Measurements from ENCODE around the gene TPX2. TPM values are rescaled to one million over a fixed set of nuclear protein-coding genes. Genes with fewer than 3 reads are reported as not detected.

TPX2 gene
- total RNA-seq, 2 donors from 2014 or later, result not detected

DNA sequence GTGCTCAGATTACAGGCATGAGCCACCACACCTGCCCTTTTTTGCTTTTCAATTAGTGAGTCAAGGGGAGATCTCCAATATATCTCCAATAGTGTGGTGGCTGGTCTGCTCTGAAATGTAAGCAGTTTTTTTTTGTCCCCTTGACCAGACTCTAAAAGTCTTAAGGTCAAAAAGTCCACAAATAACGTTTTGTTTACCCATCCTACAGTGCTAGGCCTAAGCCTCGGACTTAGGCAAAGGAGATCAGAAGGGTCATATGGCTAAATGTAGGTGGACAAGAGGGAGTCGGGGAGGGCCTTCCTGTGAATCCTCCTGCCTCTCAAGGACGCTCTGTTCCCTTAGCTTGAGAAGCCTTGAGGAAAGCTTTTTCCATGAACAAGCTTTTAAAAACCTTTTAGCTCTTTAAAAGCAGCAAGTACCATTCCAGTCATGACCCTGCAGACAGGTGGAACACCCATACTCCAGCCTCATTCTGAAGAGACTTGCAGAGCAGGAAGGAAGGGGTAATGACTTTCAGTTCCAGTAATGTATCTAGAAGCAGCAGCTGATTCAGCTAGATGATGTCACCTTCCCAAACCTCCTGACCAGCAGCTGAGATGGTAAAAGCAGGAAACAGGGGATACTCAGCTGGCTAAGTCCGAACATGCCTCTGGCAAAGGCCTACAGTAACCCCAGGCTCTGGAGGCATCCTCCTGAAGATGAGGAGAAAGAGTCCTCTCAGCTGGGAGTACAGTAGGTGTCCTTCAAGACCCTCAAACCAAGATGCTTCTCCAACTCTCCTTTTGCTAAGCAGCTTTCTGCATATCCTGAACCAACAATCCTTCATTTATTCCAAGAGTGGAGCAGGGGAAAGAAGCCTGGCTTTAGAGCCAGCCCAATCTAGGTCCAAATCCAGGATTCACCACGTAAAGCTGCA lies 40.0 kb upstream of the TPX2 start:
- intact Hi-C loops (cut with DNase I), result no loop called here
- Histone ChIP-seq H3K4me1 (peaks cover 83% of the 10 kb centered on the region), H3K9me3 (no peaks in the 10 kb centered on the region), H3K27ac (peak overlapping the region; percentile 74 to 94 (median 80)), H3K4me3 (no peak overlapping the region), H3K36me3 (replicated peaks in 1 of 2; ENCODE audit: insufficient read depth in 1 of 2, low read depth in 2 of 2) (no peaks in the 10 kb centered on the region), H3K27me3 (no peaks in the 10 kb centered on the region)
- 55 to 59% methylated on average over 6 of the region's 6 CpGs for WGBS, 2 donors
- TF ChIP-seq CTCF (IDR thresholded peaks at IDR 0.05), result no peak
- TF ChIP-seq POLR2A (IDR thresholded peaks at IDR 0.05), result peak in 2 of 3 donors; percentile 50
- ATAC-seq (peak; percentile 90), DNase-seq (peak; percentile 58 to 88 (median 74))

GRCh38 chr20:31699801-31700728 lies 39.0 kb upstream of the TPX2 start:
- no peak for TF ChIP-seq CTCF (IDR thresholded peaks at IDR 0.05)
- no peak for TF ChIP-seq POLR2A (IDR thresholded peaks at IDR 0.05)
- peak overlapping the region; percentile 74 to 94 (median 80) for H3K27ac ChIP-seq
- H3K36me3 ChIP-seq (replicated peaks in 1 of 2; ENCODE audit: insufficient read depth in 1 of 2, low read depth in 2 of 2), result no peaks in the 10 kb centered on the region
- DNase-seq (no peak), ATAC-seq (no peak)
- intact Hi-C loops (cut with DNase I), result no loop called here
- no peak overlapping the region for H3K4me3 ChIP-seq
- H3K27me3 ChIP-seq, result no peaks in the 10 kb centered on the region
- no peaks in the 10 kb centered on the region for H3K9me3 ChIP-seq
- H3K4me1 ChIP-seq, result peaks cover 83% of the 10 kb centered on the region
- WGBS, 2 donors, result 85 to 89% methylated on average over 7 of the region's 7 CpGs

DNA sequence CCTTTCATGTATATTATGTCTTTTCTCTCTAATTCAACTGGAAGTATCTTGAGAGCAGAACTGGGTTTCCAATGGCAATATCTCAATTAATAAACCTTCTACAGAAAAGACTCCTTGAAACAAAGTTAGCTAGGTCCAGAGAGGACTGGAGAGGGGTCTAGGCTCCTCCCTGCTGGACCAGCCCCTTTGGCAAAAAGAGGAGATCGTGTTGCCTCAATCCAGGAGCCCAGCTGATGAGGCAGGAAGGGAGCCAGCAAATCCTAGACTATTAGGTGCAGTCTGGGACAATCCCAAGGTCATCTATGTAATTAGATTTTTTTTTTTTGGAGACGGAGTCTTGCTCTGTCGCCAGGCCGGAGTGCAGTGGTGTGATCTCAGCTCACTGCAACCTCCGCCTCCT lies 38.3 kb upstream of the TPX2 start:
- TF ChIP-seq CTCF (IDR thresholded peaks at IDR 0.05), result no peak
- no peak for TF ChIP-seq POLR2A (IDR thresholded peaks at IDR 0.05)
- no peaks in the 10 kb centered on the region for H3K9me3 ChIP-seq
- no peaks in the 10 kb centered on the region for H3K27me3 ChIP-seq
- 60 to 62% methylated on average over 5 of the region's 5 CpGs for WGBS, 2 donors
- no peaks in the 10 kb centered on the region for H3K36me3 ChIP-seq (replicated peaks in 1 of 2; ENCODE audit: insufficient read depth in 1 of 2, low read depth in 2 of 2)
- peaks cover 85% of the 10 kb centered on the region for H3K4me1 ChIP-seq
- ATAC-seq (no peak), DNase-seq (no peak)
- peak overlapping the region in 3 of 4 donors; percentile 74 to 94 (median 82) for H3K27ac ChIP-seq
- intact Hi-C loops (cut with DNase I), result no loop called here
- no peak overlapping the region for H3K4me3 ChIP-seq

- TF ChIP-seq CTCF (IDR thresholded peaks at IDR 0.05) (no peak), POLR2A (IDR thresholded peaks at IDR 0.05) (no peak)
- Histone ChIP-seq H3K4me3 (no peak overlapping the region), H3K36me3 (replicated peaks in 1 of 2; ENCODE audit: insufficient read depth in 1 of 2, low read depth in 2 of 2) (no peaks in the 10 kb centered on the region), H3K4me1 (peaks cover 85% of the 10 kb centered on the region), H3K27ac (peak overlapping the region in 3 of 4 donors; percentile 94 to 96 (median 95)), H3K9me3 (no peaks in the 10 kb centered on the region), H3K27me3 (no peaks in the 10 kb centered on the region)
- DNase-seq, result no peak
- no peak for ATAC-seq
- intact Hi-C loops (cut with DNase I), result no loop called here
- 72 to 86% methylated on average over 1 of the region's 1 CpG for WGBS, 2 donors
Observed at GRCh38 chr20:31701591-31701990, 37.5 kb upstream of the TPX2 start.
